Glomerular visceral epithelial cell (primary cell): ENCODE data around the gene ARL15.
"Not testable (repeated sequence)": the region's sequence is repeated elsewhere in the genome, so short reads cannot be mapped to it uniquely, and the experiment has no call there.

Experiments used
- DNase-seq: peaks from one replicate; pipeline ENCODE4 v3.0.0-alpha.2; 2016; ENCODE audit errors: extremely low spot score

Gene ARL15

DNA sequence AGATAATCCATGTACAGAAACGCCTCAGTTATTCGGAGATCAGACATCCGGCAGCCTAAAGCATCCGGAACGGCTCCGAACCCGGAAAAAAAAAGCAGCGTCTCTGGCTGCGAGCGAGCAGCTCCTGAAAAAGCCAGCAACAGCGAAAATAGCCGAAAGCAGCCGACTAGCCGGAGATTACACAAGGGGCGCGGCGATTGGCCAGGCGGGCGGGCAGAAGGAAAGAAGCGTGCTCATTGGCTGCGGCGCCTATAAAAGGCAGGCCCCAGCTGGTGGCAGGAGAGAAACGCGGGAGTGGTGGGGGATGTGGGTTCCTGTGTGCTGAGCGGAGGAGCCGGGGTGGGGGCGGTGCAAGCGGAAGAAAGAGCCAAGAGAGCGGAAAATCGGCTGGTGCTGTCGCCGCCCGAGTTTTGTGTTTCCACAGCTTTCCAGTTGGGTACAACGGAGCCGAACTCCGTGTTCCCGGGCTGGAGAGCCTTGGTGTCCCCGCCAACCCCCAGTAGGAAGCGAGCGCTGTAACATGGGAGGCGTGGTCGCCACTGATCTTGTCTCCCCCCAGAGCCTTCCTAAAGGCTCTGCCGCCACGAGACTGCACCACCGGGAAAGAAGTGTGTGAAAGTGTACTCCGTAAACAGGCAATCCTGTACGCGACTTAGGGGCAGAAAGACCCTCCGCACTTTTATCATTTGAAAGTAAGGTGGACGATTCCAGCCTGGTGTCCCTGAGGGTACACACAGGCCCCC lies at the start of gene ARL15:
Gene ARL15, minus strand, starts transcription at position 141 of the 743 bp plus-strand sequence.
- peak; percentile 99 for DNase-seq

DNA sequence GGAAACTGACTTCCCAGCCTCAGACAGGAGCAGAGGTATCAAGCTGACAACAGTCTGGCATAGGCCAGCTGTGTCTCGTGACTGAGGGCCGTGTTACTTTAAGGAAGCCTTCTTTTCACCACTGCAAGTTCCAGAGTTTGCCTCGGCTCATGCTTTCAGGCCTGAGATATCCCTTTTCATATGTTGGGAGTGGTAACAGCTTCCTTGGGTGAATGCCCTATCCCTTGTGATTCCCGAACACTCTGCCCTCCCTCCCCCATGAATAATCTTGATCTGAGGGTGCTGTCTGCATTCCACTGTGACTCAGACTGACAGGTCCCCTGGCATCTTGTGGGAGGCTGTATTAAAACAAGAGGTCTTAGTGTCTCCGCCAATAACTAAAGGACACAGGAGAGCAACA lies 49.7 kb upstream of the ARL15 start:
- DNase-seq, result peak; percentile 83

DNA sequence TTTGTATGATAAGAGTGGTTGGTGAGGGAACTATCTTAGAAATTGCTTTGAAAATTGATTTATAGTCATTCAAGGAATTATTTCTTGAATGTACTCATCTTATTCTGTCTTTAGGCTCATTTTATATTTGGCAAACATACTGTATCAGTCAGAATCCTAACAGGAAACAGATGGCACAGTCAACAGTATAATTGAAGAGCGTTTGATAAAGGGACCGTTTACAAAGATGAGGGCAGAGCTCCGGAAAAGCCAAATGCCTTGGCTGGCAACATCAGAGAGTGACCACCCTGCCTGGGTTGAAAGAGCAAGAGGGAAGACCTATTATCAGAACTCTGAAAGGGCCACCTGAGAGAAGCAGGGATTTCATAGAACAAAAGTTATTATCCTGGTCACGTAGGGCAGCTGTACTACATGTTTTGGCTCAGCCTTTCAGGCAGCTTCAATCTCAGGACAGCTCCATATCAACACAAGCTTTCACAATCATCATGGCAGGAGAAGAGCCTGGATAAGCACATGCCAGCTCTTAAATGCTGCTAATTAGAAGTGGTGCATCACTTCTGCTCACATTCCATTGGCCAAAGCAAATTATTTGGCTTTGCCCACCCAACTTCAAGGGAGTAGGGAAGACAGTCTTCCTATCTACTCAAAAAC lies 47.2 kb upstream of the ARL15 start:
- DNase-seq, result no peak

DNA sequence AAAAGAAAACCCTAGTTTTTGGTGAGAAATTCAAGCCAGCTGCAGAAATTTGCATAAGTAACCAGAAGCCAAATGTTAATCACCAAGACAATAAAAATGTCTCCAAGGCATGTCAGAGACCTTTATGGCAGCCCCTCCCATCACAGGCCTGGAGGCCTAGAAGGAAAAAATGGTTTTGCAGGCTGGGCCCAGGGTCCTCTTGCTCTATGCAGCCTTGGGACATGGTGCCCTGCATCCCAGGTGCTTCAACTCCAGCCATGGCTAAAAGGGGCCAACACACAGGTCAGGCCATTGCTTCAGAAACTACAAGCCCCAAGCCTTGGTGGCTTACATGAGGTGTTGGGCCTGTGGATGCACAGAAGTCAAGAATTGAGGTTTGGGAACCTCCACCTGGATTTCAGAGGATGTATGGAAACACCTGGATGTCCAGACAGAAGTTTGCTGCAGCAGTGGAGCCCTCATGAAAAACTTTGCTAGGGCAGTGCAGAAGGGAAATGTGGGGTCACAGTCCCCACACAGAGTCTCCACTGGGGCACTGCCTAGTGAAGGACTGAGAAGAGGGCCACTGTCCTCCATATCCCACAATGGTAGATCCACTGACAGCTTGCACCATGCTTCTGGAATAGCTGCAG lies 43.7 kb upstream of the ARL15 start:
- not testable (repeated sequence) for DNase-seq

DNA sequence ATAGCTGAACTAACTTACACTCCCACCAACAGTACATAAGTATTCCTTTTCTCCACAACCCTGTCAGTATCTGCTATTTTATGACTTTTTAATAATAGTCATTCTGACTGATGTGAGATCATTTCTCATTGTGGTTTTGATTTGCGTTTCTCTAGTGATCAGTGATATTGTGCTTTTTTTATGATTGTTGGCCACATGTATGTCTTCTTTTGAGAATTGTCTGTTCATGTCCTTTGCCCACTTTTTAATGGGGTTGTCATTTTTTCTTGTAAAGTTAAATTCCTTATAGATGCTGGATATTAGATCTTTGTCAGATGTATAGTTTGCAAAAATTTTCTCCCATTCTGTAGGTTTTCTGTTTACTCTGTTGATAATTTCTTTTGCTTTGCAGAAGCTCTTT lies 42.2 kb upstream of the ARL15 start:
- DNase-seq, result not testable (repeated sequence)

DNA sequence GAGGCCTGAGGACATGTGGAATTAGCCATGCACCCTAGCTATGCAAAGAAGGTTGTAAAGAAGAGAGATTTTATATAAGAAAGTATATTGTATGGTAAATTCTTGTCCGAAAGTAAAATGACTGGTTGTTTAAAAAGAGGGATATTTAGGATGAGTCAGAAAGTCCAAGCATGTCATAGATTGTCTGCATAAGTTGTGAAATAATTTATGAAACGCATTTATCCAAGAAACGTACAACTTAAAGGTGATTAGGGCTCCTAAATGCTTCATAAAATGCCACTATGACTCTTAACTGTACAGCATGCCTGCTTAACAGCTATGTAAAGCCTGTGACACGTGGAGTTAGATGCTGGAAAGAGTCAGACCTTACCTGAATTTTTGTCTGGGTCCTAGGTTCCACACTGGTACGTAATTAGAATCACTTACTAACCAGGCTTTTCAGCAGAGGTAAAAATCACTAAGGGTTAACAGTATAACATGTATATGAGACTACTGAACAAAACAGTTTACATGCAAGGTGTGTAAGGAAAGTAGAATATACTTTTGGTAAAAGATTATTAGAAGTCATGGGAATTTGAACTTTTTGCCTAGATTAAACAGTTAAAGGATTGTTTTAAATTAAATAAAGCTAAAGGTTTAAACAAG lies 37.0 kb upstream of the ARL15 start:
- no peak for DNase-seq

DNA sequence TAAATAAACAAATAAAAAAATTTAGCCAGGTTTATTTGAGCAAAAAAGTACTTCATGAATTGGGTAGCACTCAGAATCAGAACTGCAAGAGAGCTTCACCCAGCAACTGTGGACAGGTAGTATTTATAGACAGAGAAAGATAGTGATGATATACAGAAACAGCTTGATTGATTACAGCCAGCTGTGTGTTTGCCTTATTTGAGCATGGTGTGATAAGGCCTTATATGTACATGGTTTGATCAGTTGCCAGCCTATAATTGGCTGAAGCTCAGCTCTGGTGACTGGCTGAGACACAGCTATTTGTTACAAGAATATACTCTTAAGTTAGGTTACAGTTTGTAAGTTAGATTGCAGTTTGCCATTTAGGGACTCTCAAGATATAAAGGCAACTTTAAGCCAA lies 34.3 kb upstream of the ARL15 start:
- DNase-seq, result no peak

DNA sequence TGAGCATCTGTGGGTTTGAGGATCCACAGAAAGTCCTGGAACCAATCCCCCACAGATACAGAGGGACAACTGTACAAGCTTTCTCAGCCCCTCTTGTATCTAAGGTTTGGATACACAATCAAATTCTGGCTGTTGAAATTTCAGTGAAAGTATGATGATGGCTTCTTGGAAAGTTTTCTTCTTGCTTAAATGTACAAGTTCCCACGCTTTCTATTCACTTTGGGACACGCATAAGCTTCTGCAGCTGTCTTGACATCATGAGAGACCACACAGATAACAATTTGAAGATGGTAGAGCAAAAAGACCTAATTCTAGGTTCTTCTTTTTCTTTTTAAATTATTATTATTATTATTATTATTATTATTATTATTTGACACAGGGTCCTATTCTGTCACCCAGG lies 31.6 kb upstream of the ARL15 start:
- no peak for DNase-seq

DNA sequence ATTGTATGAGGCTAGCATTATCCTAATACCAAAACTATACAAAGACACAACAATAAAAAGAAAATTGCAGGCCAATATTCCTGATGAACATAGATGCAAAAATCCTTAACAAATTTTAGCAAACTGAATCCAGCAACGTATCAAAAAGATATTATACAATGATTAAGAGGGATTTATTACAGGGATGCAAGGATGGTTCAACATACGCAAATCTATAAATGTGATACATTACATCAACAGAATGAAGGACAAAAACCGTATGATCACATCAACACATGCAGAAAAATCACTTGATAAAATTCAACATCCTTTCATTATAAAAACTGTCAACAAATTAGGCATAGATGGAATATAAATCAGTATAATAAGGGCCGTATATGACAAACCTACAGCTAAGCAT lies 27.1 kb upstream of the ARL15 start:
- DNase-seq, result no peak

DNA sequence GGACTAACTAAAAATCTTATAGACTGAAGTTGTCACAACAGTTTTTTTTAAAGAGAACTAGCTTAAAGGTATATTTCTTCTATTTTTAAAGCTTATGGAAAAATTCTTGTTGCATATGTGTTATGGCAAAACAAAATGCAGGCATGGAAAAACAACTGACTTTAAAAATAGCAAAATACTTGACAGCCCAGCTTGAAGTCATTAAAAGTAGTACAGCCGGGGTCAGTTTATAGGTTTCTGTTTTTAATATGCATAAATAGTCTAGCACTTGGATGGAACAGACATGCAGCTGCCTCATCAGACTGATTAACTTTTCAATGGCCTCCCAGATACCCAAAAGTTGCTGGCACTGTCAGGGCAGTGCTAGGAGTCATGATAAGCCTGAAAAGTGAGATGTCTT lies 22.3 kb upstream of the ARL15 start:
- DNase-seq, result no peak

DNA sequence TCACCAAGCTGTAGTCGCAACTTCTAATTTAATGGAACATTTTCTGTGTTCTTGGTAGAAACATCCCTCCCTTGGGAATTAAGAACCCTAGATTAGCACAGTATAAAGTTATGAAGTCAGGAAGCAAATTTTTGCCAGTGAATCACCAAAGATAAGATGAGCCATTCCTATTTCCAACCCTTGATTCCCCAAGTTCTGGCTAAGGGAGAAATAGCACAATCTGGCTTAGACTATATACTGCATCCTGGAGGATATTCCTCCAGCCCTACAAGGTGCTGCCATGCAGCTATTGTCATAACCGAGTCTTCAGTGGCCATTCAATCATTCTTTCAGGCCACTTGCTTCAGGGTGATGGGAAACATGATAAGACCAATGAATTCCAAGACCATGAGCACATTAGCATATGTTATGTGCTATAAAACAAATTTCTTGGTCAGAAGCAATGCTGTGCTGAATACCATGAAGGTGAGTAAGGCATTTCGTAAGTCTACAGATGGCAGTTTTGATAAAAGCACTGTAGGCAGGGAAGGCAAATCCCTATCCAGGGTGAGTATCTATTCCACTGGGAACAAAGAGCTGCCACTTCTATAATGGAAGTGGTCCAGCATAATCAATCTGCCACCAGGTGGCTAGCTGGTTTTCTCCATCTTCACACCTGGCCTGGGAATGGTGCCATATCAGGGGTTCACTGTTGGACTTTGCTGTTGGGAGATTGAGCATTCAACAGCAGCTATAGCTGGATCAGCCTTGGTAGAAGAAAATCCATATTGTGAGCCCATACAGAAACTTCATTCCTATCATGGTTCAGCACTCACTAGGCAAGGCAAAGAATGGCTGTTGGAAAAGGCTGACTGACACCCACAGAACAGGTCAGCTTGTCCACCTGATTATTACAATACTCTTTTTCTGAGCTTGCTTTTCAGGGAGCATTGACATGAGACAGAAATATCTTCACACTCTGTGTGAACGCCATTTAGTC lies 19.6 kb upstream of the ARL15 start:
- peak; percentile 84 for DNase-seq

DNA sequence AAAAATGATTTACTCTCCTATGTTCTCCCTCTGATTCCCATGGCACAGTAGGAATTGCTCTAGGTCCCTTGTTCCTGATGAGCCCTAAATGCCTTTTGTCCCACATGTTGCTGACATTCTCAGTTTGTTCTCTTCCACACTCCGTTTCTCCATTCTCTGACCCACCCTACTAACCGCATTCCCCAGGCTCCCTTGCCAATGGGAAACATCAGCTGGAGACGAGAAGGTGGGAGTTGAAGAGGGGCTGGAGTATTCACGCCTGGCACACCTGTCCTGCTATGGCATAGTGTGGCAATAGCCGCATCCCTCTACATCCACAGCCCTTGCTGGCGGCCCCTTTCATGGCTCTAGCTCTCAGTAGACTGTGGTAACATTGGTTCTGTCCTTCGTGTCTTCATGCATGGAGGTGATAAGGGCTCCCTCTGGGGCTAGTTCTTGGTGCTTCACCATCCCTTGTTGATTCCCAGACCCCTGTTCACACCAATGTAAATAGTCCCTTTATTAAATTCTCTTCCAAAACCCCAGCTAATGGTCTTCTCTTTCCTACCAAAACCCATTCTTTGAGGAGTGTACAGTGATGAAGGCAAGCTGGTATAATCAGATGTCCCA lies 16.4 kb upstream of the ARL15 start:
- no peak for DNase-seq

DNA sequence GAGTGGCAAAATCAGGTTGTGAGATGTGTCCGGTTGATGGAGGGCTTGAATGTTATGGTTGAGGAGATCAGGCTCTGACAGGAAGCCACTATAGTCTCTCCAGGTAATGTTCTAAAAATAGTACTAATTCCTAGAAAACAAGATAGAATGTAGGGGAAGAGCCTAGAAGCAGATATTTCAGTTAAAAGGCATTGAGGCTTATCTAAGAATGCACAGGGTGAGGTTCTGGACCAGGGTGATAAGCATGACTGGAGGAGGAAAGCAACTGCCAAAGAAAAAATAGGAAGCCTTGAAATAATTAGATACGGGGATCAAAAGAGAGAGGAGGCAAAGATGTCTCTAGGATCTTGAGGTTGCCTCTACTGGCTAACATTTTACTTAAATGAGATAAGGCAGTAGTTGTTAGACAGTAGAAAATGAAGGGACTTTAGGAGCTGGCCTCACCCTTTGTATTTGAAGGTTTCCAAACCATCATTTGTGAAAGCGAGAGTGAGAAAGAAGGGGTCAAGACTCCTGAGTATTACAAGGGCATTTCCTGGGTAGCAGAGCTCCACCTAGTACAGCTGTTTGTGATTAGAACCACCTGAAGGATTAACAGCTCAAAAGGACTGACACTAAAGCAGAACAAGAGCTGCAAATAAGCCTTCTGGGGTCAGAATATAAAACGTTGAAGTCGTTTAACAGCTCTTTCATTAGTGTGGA lies 15.4 kb upstream of the ARL15 start:
- DNase-seq, result no peak

DNA sequence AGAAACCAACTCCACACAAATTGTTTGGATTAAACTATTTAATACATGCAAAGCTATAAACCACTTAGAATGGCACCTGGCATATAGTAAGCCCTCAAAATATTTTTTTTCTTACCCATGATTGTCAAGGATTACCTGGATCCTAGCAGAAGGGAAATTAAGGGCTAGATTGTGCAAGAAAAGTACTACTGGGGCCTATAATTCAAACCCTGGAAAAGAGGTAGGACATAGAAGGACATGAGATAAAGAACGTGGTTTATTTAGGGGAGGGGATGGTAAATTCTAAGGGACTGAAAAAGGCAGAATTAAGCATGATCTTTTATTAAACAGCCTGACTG lies 14.9 kb upstream of the ARL15 start:
- no peak for DNase-seq

DNA sequence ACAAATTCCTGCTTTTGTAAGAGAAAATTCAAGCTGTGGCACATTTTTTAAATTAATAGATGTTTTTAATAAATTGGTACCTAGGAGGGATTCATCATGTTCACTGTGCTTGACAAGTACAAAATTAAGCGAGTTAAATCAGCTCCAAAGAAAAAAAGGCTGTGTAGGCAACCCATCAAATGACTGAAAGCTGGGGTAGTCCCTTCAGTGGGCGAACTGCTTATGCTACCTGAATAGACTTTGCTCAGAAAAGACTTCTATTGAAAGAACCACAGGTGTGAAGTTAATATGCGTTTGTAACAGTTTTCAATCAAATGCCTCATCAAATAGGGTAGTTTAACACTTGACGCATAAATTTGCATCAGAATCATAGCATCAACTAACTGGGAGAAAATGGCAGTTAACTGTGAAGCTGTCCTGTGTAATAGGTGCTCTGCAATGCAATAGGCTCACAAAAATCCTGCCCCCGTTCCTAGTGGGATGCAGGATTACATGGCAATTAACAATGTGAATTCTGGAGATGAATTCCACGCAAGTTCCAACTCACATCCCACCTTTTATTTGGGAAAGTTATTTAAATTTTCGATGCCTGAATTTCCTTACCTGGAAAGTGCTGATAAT lies 14.4 kb upstream of the ARL15 start:
- no peak for DNase-seq

DNA sequence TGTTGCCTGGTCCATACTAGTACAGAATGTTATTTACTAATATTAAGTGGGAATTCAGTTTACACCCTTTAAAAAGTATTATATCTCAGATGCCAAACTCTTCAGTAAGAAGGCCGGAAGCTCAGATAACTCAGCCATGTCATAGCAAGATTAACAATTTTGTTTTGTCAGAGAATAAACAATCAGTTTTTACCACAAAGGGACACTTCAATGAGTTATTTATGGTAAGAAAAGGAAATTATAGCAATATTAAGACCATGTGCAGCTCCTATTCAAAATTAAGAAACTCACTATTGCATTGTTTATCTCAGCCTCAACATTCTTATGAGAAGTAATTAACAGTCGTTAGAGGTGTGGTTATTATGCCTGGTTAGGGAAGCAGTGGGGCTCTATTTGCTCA lies 13.1 kb upstream of the ARL15 start:
- no peak for DNase-seq

DNA sequence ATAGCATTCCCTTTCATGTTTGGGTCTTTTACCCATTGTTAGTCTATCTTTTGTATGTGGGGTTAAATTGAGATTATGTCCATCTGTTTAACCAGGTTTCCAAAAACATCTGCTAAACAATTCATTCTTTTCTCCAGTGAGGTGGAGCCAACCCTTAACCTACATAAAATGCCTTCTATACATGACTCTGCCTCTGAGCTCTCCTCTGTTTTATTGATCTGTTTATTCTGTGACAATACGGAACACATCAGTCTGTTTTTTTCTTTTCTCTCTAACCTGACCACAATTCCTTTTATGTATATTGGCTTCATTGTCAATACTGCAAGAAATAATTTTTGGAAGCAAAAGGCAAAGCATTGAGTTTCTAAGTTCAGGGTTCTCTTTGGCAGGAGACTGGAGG lies 9.9 kb upstream of the ARL15 start:
- DNase-seq, result no peak

DNA sequence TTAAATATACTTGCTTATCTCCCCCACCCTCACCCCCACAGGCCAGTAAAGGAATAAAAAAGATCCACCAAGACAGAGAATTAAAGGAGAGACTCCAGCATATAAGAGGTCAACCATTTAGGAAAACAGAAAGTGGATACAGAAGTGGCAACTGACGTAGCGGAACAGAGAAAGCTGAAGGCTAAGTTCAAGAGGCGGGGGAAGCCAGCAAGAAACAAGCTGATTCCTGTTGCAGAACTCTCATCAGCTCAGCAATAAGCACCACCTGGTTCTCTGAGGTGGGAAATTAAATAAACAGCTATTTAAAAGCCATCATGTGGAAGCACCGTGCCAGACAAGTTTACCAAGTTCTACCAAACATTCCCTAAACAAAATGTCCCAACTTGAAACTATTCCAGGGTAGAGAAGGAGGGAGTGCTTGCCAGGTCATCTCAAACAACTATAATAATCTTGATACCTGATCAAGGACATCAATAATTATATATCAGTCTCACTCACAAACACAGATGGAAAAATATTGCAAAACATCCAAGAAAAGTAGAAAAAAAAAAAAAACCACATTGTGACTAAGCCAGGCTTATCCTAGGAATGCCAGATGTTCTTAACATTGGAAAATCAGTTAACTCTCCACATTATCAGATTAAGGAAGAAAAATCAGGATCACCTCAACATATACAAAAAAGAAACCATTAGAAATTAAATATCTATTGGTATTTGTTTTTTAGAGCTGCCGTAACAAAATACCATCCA lies 7.3 kb upstream of the ARL15 start:
- no peak for DNase-seq
